Lower lobe of right lung (tissue), 2 donors: ENCODE measurements around the gene FRA10AC1. TPM values are rescaled to one million over a fixed set of nuclear protein-coding genes. Genes with fewer than 3 reads are reported as not detected.
A peak's percentile ranks its signal among the peaks of the same experiment; 100 is the strongest.

Experiments used
- ATAC-seq, 2 donors: fragments of 200-7000 bp; cut with Tn5 transposase; one replicate each; pipeline ENCODE4 v1.9.1; 2020 to 2022; ENCODE audit warnings: mild to moderate bottlenecking in 2 of 2, moderate library complexity in 2 of 2
- DNase-seq: peaks from one replicate; pipeline ENCODE4 v3.0.0-alpha.2; 2020
- H3K27ac ChIP-seq: fragments of 200-600 bp; one replicate; pipeline ENCODE4 v1.8.0; 2022
- H3K27me3 ChIP-seq: fragments of 200-600 bp; one replicate; pipeline ENCODE4 v1.8.0; 2022; ENCODE audit warnings: low read depth
- H3K36me3 ChIP-seq: fragments of 200-600 bp; one replicate; pipeline ENCODE4 v1.8.0; 2022; ENCODE audit warnings: mild to moderate bottlenecking
- H3K4me1 ChIP-seq: fragments of 200-600 bp; one replicate; pipeline ENCODE4 v1.8.0; 2022
- H3K4me3 ChIP-seq: fragments of 200-600 bp; one replicate; pipeline ENCODE4 v1.8.0; 2022; ENCODE audit warnings: mild to moderate bottlenecking
- H3K9me3 ChIP-seq: fragments of 200-600 bp; one replicate; pipeline ENCODE4 v1.8.0; 2022
- CTCF ChIP-seq: fragments of 200-600 bp; IDR thresholded peaks from one replicate; pipeline ENCODE4 v1.8.0; 2022; ENCODE audit warnings: antibody characterized with exemption, mild to moderate bottlenecking
- intact Hi-C: fragments of 100-400 bp; cut with DNase I; formaldehyde crosslinking; loops from one replicate; pipeline ENCODE4 v1.11.0; 2022
- long read RNA-seq: library from polyadenylated mRNA; unstranded; transcript quantifications from one replicate; pipeline ENCODE4 v2.0.0, GENCODE V29; 2021
- total RNA-seq: library from RNA; stranded (reverse); fragmentation: NEBNext Ultra II Directional; extraction: Animal tissue kit (Norgen Biotek cat#: 25700); gene quantifications from one replicate; pipeline ENCODE4 v1.2.1, GENCODE V29; 2021
- donor health status: DM: no; HTN: yes; CAD: no; lungs with severe emphysema.

Gene FRA10AC1
- total RNA-seq = 19.1 TPM
- long read RNA-seq, transcript FRA10AC1-201 (14 exons, 3,089 nt) = major isoform, 11 of 21 reads
- long read RNA-seq, partial matches to known transcripts = 6 of 21 reads
- long read RNA-seq, other reads (novel, unspliced or antisense) = 4 of 21 reads

- peak; percentile 99 to 100 for ATAC-seq
- peak within 1 kb of the TSS; percentile 73 for H3K4me3 ChIP-seq
- intact Hi-C loops = no loop called here
- H3K4me1 ChIP-seq = peaks cover 23% of the 10 kb centered on the region
- H3K9me3 ChIP-seq = no peaks in the 10 kb centered on the region
- peaks cover 22% of the 10 kb centered on the region for H3K36me3 ChIP-seq
- peak; percentile 95 for DNase-seq
- no peaks in the 10 kb centered on the region for H3K27me3 ChIP-seq
- TF ChIP-seq CTCF = peak; percentile 37
- peak within 1 kb of the TSS; percentile 85 for H3K27ac ChIP-seq
These were observed at the start of gene FRA10AC1 for GRCh38 chr10:93702210-93703001. FRA10AC1 (minus strand) TSS chr10:93702592; CDS start chr10:93700106, 2,486 bp downstream.

- ATAC-seq = peak; percentile 49 to 68
- DNase-seq = no peak
- intact Hi-C loops = no loop called here
- Histone ChIP-seq H3K4me3 (peak overlapping the region; percentile 23), H3K9me3 (no peaks in the 10 kb centered on the region), H3K36me3 (no peaks in the 10 kb centered on the region), H3K27me3 (no peaks in the 10 kb centered on the region), H3K27ac (no peak overlapping the region), H3K4me1 (peaks cover 7% of the 10 kb centered on the region)
- TF ChIP-seq CTCF = no peak
These were observed 49.4 kb upstream of the FRA10AC1 start for GRCh38 chr10:93751832-93752231.

- Histone ChIP-seq H3K4me1 (peaks cover 7% of the 10 kb centered on the region), H3K9me3 (no peaks in the 10 kb centered on the region), H3K27me3 (no peaks in the 10 kb centered on the region), H3K27ac (no peak overlapping the region), H3K36me3 (no peaks in the 10 kb centered on the region), H3K4me3 (no peak overlapping the region)
- ATAC-seq = no peak
- intact Hi-C loops = no loop called here
- no peak for DNase-seq
- TF ChIP-seq CTCF = no peak
These were observed 48.7 kb upstream of the FRA10AC1 start for GRCh38 chr10:93751124-93751523.

GRCh38 chr10:93749218-93749799 is 46.9 kb upstream of the FRA10AC1 start:
- ATAC-seq (peak in 1 of 2 donors; percentile 44), DNase-seq (no peak)
- intact Hi-C loops = no loop called here
- no peak overlapping the region for H3K4me3 ChIP-seq
- no peak for TF ChIP-seq CTCF
- no peaks in the 10 kb centered on the region for H3K9me3 ChIP-seq
- no peaks in the 10 kb centered on the region for H3K27me3 ChIP-seq
- H3K4me1 ChIP-seq = peaks cover 7% of the 10 kb centered on the region
- no peak overlapping the region for H3K27ac ChIP-seq
- no peaks in the 10 kb centered on the region for H3K36me3 ChIP-seq

GRCh38 chr10:93746844-93747284 is 44.5 kb upstream of the FRA10AC1 start:
- DNase-seq = no peak
- Histone ChIP-seq H3K27ac (no peak overlapping the region), H3K4me3 (no peak overlapping the region), H3K4me1 (peaks cover 7% of the 10 kb centered on the region), H3K9me3 (no peaks in the 10 kb centered on the region), H3K27me3 (no peaks in the 10 kb centered on the region), H3K36me3 (no peaks in the 10 kb centered on the region)
- intact Hi-C loops = no loop called here
- no peak for ATAC-seq
- TF ChIP-seq CTCF = no peak
